Suprapubic skin (tissue), 4 donors: Measurements from ENCODE around the gene ARPC4.

Experiments used
- CTCF ChIP-seq, 2 donors: fragments of 200-600 bp in 1 of 2; fragments of 450-650 bp in 1 of 2; sonication (generic) in 1 of 2; IDR thresholded peaks; one replicate each; pipeline ENCODE4 v1.5.1; 2016 to 2019; ENCODE audit warnings: antibody characterized with exemption in 2 of 2, mild to moderate bottlenecking in 1 of 2, moderate library complexity in 1 of 2
- EP300 ChIP-seq: sonication (generic); formaldehyde crosslinking; IDR thresholded peaks from one replicate; pipeline ENCODE4 v1.6.1; 2017; ENCODE audit warnings: antibody characterized with exemption
- POLR2A ChIP-seq, 2 donors: fragments of 450-650 bp; IDR thresholded peaks; one replicate each; pipeline ENCODE4 v1.6.1; 2017; ENCODE audit warnings: antibody characterized with exemption in 2 of 2, mild to moderate bottlenecking in 2 of 2, moderate library complexity in 2 of 2
- POLR2AphosphoS5 ChIP-seq, 3 donors: sonication (generic); formaldehyde crosslinking; IDR thresholded peaks; one replicate each; pipeline ENCODE4 v1.6.1; 2017; ENCODE audit warnings: antibody characterized with exemption in 3 of 3

GRCh38 chr3:9782770-9783169 is 10.1 kb upstream of the ARPC4 start:
- TF ChIP-seq CTCF (IDR thresholded peaks at IDR 0.05) (no peak), POLR2A (IDR thresholded peaks at IDR 0.05) (no peak), POLR2AphosphoS5 (IDR thresholded peaks at IDR 0.05) (no peak), EP300 (no peak)
